Uterus (tissue), 2 donors: ENCODE data around the gene METTL3.
"Not testable (repeated sequence)": the region's sequence is repeated elsewhere in the genome, so short reads cannot be mapped to it uniquely, and the experiment has no call there.

ENCODE experiments used
- CTCF ChIP-seq, 4 experiments: fragments of 200-600 bp in 2 of 4; fragments of 450-650 bp in 2 of 4; sonication (generic) in 2 of 4; IDR thresholded peaks; one replicate each; pipeline ENCODE4 v1.5.1; 2016 to 2019; ENCODE audit warnings: antibody characterized with exemption in 4 of 4, mild to moderate bottlenecking in 2 of 4, moderate library complexity in 1 of 4
- POLR2A ChIP-seq, 2 donors: fragments of 450-650 bp; IDR thresholded peaks; one replicate each; pipeline ENCODE4 v1.6.1; 2016; ENCODE audit warnings: antibody characterized with exemption in 2 of 2, mild to moderate bottlenecking in 1 of 2, moderate library complexity in 1 of 2

GRCh38 chr14:21544588-21544987 lies 33.4 kb upstream of the METTL3 start:
- not testable (repeated sequence) for TF ChIP-seq POLR2A, CTCF (IDR thresholded peaks at IDR 0.05)
